ACHN (cell line): ENCODE data around the gene SELPLG.
"Not testable (repeated sequence)": the region's sequence is repeated elsewhere in the genome, so short reads cannot be mapped to it uniquely, and the experiment has no call there.

Experiments
- DNase-seq: peaks from one replicate; pipeline ENCODE4 v3.0.0-alpha.2; 2015
- in situ Hi-C: cut with HindIII; loops from 2 replicates; pipeline ENCODE4 v1.10.0; 2017; ENCODE audit warnings: low sequenced_read_pairs, low pct_ligation_motif_present, low pct_unique_long_range_greater_than_20kb

Gene SELPLG

DNA sequence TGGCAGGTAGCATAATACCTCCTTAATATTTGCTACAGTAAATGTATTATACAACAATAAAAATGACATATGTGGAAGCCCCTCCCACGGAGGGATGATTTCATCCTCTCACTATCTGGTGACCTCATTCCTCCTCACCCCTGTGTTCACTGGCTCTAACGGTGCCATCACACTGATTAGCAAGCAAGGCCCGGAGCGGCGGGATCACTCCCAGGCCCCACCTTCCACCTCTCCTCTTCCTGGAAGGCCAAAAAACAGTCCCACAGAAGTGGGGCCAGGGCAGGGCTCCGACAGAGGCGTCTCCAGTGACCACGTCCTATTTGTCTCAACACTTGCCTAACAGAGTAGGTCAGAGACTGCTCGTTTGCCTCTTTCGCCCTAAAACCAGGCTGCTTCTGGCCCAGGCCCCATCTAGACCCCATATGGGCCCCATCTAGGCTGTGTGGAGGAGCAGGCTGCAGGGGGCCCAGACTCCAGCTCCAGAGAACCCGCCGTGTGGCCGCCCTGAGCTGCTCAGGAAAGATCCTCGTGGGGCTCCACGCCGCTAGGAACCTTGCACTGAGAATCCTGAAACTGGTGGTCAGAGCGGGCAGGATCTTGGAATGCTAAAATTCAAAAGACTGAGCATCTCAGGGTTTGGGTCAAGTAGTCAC is 3.7 kb downstream of the SELPLG start:
- DNase-seq, result peak; percentile 79
- in situ Hi-C loops, result no loop called here

DNA sequence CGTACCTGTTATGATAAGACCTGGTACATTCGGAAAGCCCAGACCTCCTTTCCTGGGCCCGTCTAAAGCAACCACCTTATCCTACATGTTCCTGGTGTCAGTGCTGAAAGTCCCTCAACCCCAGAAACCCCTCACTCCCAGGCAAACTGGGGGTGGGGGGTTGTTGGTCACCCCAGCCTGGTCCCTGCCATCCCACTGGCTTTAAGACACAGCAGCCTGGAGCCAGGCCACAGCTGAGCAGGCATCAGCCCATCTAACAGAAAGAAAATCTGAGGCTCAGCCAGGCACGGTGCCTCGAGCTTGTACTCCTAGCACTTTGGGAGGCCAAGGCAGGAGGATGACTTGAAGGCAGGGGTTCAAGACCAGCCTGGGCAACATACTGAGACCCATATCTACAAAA is 4.5 kb downstream of the SELPLG start:
- in situ Hi-C loops, result no loop called here
- no peak for DNase-seq

DNA sequence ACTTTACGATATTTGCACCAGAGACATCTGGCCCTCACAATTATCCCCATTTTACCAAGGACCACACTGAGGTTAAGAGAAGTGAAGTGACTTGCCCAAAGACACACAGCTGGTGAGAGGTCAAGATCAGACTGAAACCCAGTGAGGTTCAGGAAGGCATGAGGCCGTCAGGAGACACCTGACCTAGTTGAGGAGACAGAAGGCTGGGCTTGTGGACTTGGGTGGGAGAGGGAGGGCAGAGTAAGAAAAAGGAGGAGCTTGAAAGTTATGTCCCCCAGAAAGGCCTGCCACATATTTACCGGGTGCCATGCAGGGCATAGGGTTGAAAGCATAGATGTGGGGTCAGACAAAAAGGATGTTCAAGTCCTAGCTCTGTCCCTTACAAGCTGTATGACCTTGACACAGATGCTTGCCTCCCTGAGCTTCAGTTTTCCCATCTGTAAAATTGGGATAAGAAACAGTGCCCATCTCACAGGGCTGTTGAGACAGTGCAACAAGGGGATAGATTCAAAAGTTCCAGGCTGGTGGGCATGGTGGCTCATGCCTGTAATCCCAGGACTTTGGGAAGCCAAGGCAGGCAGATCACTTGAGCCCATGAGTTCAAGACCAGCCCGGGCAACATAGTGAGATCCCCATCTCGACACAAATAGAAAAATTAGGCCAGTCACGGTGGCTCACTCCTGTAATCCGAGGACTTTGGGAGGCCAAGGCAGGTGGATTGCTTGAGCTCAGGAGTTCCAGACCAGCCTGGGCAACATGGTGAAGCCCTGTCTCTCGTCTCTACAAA is 6.4 kb downstream of the SELPLG start:
- DNase-seq, result no peak
- in situ Hi-C loops, result no loop called here

DNA sequence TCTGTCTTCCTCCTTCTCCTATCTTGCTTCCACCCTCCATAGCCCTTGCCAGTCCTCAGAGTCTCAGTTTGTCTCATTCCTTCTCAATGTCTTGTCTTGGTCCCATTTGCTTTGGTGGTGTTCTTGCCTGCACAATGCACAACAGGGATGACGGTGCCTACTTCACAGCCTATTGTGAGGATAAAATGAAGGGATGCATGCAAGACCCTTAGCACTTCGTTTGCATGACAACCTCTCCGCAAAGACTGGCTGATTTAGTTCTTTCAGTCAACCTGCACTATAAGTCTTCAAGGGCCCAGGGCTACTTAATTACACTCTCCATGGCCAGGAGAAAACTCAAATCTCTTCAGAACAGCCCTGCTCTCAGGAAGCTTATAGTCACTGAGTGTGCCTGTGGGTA is 8.5 kb downstream of the SELPLG start:
- DNase-seq, result no peak
- in situ Hi-C loops, result no loop called here

DNA sequence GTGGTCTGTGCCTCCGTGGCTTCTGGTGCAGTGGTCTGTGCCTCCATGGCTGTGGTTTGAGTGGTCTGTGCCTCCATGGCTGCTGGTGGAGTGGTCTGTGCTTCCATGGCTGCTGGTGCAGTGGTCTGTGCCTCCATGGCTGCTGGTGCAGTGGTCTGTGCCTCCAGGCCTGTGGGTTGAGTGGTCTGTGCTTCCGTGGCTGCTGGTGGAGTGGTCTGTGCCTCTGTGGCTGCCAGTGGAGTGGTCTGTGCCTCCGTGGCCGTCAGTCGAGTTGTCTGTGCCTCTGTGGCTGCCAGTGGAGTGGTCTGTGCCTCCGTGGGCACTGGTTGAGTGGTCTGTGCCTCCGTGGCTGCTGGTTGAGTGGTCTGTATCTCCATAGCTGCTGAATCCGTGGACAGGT is 10.1 kb downstream of the SELPLG start:
- in situ Hi-C loops, result no loop called here
- no peak for DNase-seq

DNA sequence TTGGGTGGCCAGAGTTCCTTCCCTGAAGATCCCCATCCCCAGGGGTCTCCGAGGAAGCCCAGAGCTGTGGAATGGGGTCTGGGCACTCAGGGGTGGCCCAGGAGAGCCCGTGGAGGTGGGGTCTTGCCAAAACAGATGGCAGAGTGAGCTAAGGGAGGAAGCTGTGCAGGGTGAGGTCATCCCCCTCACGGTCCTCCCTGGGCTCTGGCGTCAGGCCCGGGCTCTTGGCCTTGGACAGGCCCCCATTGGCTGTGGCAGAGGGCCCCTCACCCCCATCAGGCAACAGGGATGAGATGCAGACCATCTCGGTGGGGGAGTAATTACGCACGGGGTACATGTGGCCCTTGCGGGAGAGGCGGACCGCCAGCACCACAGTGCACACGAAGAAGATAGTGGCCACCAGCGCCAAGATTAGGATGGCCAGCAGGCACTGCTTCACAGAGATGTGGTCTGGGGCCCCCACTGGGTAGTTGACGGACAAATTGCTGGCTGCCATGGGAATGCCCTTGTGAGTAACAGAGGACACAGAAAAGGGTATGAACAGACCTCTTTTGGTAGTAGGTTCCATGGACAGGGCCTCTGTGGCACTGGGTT is 10.7 kb downstream of the SELPLG start:
- in situ Hi-C loops, result no loop called here
- no peak for DNase-seq

DNA sequence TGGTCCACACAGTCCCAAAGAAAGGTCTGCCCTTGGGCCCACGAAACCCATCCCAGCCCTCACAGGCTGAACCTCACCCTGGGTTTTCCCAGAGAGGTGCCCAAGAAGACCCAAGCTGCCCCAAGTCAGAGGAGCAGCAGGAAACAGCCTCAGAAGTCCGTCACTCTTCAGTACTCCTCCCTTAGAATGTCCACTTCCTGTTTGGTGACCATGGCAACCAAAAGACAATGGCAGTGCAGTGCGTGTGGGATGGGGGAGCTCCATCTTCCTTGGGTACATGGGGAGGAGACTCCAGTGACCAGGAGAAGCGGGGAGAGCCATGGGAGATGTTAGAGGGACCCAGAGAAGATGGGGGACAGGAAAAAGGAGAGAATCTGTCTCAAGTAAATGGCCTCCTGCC is 11.3 kb downstream of the SELPLG start:
- in situ Hi-C loops, result no loop called here
- peak; percentile 29 for DNase-seq

DNA sequence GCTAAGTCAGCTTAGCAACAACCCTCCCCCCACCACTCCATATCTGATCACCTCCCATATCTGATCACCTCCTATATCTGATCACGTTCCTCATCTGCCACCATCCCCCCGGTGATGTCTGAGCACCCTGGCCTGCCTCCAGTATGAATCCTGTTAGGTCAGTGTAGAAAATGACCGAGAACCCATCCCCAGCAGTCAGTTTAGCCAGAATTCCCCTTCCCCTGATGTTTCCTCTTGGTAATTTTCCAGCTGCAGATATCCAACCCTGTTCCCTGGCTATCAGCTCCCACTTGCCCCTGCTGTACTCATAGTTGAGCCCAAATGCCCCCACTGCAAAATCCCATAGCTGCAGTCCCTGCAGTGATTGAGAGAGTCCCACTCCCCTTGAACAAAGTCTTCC is 12.5 kb downstream of the SELPLG start:
- in situ Hi-C loops, result no loop called here
- DNase-seq, result no peak

DNA sequence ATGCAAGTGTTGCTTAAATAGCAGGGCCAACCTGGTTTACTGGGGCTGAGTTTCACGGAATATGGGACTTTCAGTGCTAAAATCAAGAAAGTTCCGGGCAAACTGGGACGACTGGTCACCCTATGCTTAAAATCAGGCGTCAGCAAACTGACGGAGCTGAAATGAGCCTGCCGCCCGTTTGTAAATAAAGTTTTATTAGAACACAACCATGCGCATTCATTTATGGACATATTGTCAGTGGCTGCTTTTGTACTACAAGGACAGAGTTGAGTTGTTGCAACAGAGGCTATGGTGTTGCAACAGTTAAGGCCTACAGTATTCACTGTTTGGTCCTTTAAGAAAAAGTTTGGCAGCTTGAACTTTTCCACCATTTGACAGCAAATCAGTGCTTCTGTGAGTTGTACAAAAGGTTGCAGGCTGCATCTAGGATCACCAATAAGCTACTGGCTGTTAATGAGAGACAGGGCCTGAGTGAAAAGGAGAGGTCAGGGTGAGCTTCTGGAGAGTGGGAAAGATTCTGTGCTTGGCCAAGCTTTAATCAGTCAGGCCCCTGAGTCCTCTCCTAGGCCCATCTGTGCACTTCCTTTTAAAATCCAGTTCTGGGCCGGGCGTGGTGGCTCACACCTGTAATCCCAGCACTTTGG is 13.3 kb downstream of the SELPLG start:
- no peak for DNase-seq

DNA sequence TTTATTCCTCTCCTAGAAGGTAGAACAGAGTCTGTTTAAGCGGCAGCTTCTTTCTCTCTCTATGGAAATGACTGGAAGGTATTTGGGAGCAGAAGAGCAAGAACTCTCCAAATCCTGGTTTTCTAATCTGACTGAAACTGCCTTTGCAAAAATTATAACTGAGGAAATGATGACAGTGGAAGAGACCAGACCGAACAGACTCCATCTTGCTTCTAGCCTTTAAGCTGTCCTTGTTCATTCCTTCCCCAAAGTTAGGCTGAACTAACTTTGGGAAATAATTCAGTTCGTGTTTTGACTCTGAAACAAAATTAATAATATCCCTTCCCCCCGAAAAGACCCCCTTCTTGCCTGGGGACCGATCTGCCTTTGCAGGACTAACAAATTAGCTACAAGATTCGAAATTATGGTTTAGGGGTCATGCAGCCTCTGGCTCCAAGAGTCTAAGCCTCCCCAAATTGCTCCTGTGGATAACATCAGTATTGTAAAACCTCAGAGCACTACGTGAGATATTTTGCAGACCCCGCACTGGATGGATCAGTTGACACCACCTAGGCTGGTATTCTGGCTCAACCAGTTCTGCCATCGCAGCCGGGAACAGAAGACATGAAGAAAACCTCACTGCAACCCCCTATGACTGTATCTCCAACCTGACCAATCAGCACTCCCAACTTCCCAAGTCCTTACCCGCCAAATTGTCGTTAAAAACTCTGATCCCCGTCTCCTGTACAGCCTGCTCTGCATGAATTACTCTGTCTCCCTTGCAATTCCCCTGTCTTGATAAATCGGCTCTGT is 14.1 kb downstream of the SELPLG start:
- no peak for DNase-seq
- in situ Hi-C loops, result no loop called here

More for the DNA sequence above, 13.3 kb downstream of the SELPLG start:
- in situ Hi-C loops, result no loop called here

DNA sequence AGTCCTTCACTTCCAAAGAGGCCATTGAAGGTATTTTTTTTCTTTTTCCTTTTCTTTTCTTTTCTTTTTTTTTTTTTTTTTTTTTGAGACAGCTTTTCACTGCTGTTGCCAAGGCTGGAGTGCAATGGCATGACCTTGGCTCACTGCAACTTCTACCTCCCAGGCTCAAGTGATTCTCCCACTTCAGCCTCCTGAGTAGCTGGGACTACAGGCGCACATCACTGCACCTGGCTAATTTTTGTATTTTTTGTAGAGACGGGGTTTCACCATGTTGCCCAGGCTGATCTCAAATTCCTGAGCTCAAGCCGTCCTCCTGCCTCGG is 14.8 kb downstream of the SELPLG start:
- DNase-seq, in situ Hi-C loops: not testable (repeated sequence)

DNA sequence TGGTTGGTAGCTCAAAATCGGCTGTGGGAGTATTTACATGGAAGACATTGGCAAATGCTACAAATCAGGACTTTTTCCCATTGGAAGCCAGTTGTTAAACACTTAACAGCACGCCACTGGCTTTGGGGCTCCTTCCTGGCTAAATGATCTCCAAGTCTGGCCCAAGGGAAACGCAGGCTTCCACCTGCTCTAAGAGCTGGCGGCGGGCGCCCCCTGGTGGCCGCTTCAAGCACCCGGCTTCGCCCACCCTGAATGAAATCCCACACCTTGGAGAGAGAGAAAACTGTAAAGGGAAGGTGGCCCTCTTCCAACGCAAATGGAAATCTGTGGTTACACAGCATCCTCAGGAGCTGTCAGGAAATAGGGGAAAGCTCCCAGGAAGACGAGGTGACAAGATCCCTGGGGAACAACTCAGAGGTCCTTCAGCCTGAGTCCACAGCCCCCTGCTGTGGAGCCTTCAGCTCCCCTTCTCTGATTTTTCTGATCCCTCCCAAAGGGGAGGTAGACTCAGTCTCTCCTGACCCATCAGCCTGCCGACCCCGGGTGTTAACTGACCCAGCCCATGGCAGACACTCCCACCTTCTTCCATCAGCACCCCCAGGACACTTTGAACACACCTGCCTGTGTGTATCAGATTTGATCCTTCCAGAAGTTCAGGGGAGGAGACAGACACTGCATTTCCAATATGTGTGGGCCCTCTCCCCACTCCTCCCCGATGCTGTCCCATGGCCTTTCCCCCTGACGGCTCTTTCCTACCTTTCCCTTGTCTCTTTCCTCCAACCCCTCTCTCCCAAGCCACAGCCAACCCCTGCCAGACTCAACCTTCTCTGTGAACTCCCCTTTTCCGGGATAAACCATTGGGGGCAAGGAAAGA is 15.4 kb downstream of the SELPLG start:
- peak; percentile 90 for DNase-seq
- in situ Hi-C loops, result no loop called here

DNA sequence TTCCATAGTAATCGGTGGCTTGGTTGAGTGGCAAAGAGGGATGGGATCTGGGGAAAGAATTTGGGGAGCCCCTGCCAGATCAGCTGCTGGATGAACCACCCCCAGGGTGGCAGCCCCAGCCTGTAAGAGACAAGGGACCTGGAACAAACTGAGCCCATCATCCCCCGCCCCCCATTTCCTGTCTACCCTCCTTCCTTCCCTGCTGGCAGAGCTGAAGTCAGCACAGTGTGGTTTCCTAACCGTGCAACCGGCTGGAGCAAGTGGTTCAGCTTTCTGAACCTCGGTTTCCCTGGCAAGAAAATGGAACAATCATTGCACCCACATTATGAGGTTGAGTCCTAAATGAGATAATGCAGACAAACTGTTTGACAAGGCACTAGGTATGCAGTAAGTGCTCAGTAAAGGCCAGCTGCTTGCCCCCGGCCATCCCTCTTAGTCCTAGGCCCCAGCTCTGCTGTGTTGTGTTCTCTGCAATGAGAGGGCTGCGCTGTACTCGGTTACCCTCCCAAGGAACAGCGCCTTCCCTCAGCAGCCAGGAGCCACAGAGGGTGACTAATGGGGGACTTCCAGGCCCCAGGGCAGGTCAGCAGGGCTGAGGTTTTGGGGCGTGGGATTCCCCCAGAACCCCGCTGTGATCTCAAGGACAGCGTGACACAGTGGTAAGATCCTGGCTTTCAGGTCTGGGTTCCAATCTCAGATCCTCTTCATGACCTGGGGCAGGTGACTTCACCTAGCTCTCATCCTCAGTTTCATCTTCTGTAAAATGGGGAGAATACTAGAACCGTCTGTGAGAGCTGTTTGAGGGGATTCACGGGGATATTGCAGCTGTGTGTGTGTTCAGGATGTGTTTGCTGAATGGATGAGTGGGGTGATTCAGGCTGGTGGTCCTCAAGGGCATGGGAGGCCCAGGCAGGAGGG is 16.5 kb downstream of the SELPLG start:
- peak; percentile 30 for DNase-seq
- in situ Hi-C loops, result no loop called here

DNA sequence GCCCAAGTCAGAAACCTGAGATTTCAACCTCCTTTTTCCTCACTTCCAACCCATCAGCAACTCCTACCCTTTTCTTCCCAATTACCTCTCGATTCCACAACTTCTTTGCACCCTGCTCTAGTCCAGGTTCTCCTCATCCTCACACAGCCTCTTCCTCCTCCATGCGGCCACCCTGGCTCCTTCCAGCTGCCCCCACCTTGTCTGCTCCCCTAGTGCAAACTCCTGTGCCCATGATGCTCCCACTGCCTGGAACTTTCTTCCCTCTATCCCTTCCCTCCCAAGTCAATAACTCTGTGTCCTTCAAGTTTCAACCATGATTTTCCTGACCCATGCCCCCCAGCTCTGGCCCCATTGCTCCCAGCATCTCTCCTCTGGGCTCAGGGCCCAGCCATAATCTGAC is 17.3 kb downstream of the SELPLG start:
- in situ Hi-C loops, result no loop called here

DNA sequence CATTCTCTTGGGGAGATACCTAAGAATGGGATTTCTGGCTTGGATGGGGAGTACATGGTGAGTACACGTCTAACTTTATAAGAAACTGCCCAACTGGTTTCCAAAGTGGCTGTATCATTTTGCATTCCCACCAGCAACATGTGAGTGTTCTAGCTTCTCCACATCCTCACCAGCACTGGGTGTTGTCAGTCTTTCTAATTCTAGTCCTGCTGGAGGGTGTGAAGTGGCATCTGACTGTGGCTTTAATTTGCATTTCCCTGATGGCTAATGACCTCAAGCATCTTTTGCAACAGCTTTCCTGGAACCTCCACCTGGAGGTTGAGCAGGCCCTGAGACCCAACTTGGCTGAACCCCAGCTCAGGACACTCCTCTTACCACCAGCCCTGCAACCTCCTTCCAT is 17.8 kb downstream of the SELPLG start:
- DNase-seq, result no peak
- in situ Hi-C loops, result no loop called here

More for the DNA sequence above, 17.3 kb downstream of the SELPLG start:
- DNase-seq, result no peak

DNA sequence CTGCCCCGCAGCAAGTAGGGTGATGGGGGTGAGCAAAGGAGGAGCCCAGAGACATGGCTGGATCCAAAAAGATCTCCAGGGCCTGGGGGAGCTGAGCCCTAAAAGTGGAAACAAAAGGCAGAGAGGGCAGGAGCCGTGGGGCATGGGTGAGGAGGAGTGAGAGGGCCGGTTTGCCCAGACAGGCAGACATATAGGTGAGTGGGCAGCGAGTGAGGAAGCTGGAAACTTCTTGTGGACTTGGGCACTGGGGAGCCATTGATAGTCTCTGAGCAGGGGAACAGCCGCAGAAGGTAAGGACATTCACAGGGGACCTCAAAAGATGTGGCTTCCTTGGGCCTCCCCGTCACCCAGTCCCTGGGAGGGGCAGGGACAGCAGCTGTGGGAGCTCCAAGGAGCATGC is 19.1 kb downstream of the SELPLG start:
- in situ Hi-C loops, result no loop called here

DNA sequence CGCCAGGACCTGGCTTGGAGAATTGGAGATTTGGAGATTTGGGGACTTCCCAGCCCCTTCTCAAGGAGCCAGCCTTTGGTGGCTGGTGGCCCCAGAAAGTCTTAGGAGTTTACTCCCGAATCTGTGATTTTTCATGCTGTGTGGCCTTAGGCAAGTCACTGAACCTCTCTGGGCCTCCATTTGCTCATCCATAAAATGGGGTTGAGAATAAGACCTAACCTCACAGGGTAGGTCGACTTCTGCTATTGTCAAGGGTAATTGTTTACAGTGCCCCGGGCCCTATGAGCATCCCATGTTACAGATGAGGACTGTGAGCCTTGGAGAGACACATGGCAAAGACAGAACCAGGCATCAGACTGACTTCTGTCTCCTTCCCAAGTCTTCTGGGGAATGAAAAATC is 19.7 kb downstream of the SELPLG start:
- DNase-seq, result no peak
- in situ Hi-C loops, result no loop called here

More for the DNA sequence above, 19.1 kb downstream of the SELPLG start:
- DNase-seq, result no peak
